MM.1S (cell line): ENCODE results near the gene UGT1A5.

Experiments used
- DNase-seq: peaks from one replicate; pipeline ENCODE4 v3.0.0-alpha.2; 2015
- H2AFZ ChIP-seq: fragments of 300-600 bp; sonication (generic); 2 replicates; pipeline ENCODE4 v1.6.0; 2016; ENCODE audit warnings: antibody characterized with exemption, low read length
- H3F3A ChIP-seq: fragments of 300-600 bp; sonication (generic); 2 replicates; pipeline ENCODE4 v1.6.1; 2016; ENCODE audit warnings: mild to moderate bottlenecking, antibody characterized with exemption, low read length, moderate library complexity, mixed read lengths; ENCODE audit not compliant: insufficient read depth
- H3K27ac ChIP-seq: fragments of 300-600 bp; sonication (generic); 2 replicates; pipeline ENCODE4 v1.5.1; 2016; ENCODE audit warnings: mild to moderate bottlenecking, low read length
- H3K27me3 ChIP-seq: fragments of 300-600 bp; sonication (generic); replicated peaks from 2 replicates; pipeline ENCODE4 v1.6.0; 2016; ENCODE audit warnings: low read length; ENCODE audit not compliant: insufficient read depth
- H3K36me3 ChIP-seq: fragments of 300-600 bp; sonication (generic); replicated peaks from 2 replicates; pipeline ENCODE4 v1.6.1; 2016; ENCODE audit warnings: mild to moderate bottlenecking, low read length, mixed read lengths; ENCODE audit not compliant: insufficient read depth
- H3K4me1 ChIP-seq: fragments of 300-600 bp; sonication (generic); 2 replicates; pipeline ENCODE4 v1.6.1; 2016; ENCODE audit warnings: low read length, mixed read lengths
- H3K4me2 ChIP-seq: fragments of 300-600 bp; sonication (generic); 2 replicates; pipeline ENCODE4 v1.6.0; 2016; ENCODE audit warnings: low read depth, low read length
- H3K4me3 ChIP-seq: fragments of 300-600 bp; sonication (generic); 2 replicates; pipeline ENCODE4 v1.5.1; 2016; ENCODE audit warnings: low read length, mixed read lengths
- H3K79me2 ChIP-seq: fragments of 300-600 bp; sonication (generic); 2 replicates; pipeline ENCODE4 v1.6.1; 2016; ENCODE audit warnings: mixed run types, low read length, mixed read lengths
- H3K9ac ChIP-seq: fragments of 300-600 bp; sonication (generic); 2 replicates; pipeline ENCODE4 v1.6.1; 2016; ENCODE audit warnings: low read length, mixed read lengths
- H3K9me2 ChIP-seq: fragments of 300-600 bp; sonication (generic); replicated peaks from 2 replicates; pipeline ENCODE4 v1.6.1; 2016; ENCODE audit warnings: mild to moderate bottlenecking, low read length, mixed read lengths; ENCODE audit not compliant: insufficient read depth
- H3K9me3 ChIP-seq: fragments of 300-600 bp; sonication (generic); replicated peaks from 2 replicates; pipeline ENCODE4 v1.6.1; 2016; ENCODE audit warnings: mild to moderate bottlenecking, low read length, mixed read lengths; ENCODE audit not compliant: insufficient read depth
- H4K20me1 ChIP-seq: fragments of 300-600 bp; sonication (generic); 2 replicates; pipeline ENCODE4 v1.6.1; 2016; ENCODE audit warnings: mild to moderate bottlenecking, low read length, moderate library complexity, mixed read lengths; ENCODE audit not compliant: insufficient read depth
- CTCF ChIP-seq: fragments of 300-600 bp; sonication (generic); IDR thresholded peaks from 2 replicates; pipeline ENCODE4 v1.5.1; 2016; ENCODE audit warnings: antibody characterized with exemption, low read length, mixed read lengths
- EZH2 ChIP-seq: fragments of 300-600 bp; sonication (generic); optimal IDR thresholded peaks from 2 replicates; pipeline ENCODE3; 2017; ENCODE audit warnings: low read depth, mild to moderate bottlenecking, antibody characterized with exemption, low read length, mixed read lengths
- EZH2phosphoT487 ChIP-seq: fragments of 300-600 bp; sonication (generic); IDR thresholded peaks from 2 replicates; pipeline ENCODE4 v1.6.1; 2018; ENCODE audit warnings: antibody characterized with exemption, low read length

The UGT1A5 gene

DNA sequence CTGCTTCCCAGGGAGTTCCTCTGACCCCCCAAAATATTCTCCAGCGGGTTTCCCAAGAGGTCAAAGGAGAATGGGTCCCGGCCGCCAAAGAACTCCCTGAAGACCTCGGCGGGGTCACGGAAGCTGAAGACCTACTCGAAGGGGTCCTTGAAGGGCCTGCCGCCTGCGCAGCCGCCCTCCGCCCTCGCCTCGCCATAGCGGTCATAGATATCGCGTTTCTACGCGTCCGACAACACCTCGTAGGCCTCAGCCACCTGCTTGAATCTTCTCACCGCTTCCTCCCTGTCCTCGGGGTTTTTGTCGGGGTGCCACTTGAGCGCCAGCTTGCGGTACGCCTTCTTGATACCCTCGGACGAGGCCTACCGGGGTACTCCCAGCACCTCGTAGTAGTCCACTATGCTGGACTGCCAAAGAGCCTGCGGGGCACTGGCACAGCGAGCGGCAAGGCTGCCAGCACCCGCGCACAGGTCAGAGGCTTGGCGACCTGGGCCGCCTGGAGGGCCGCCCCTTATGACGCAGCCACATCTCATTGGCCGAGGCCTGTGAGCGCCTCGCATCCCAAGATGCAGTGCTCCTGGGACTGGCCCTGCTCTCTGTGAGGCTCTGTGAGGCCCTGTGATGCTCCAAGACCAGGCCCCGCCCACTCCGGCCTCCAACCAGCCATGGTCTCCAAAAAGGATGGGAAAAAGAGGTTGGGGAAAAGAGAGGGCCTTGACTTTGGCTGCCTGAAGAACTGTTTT is 42.3 kb downstream of the UGT1A5 start:
- no peak overlapping the region for H2AFZ ChIP-seq
- H4K20me1 ChIP-seq: no peaks in the 10 kb centered on the region
- TF ChIP-seq EZH2 (no peak), EZH2phosphoT487 (no peak), CTCF (no peak)
- no peak overlapping the region for H3K4me2 ChIP-seq
- no peak overlapping the region for H3K4me3 ChIP-seq
- H3K9me3 ChIP-seq: no peaks in the 10 kb centered on the region
- H3K27me3 ChIP-seq: no peaks in the 10 kb centered on the region
- H3K4me1 ChIP-seq: no peaks in the 10 kb centered on the region
- H3F3A ChIP-seq: no peaks in the 10 kb centered on the region
- H3K79me2 ChIP-seq: no peaks in the 10 kb centered on the region
- no peak overlapping the region for H3K9ac ChIP-seq
- no peak for DNase-seq
- no peaks in the 10 kb centered on the region for H3K9me2 ChIP-seq
- H3K27ac ChIP-seq: no peak overlapping the region
- H3K36me3 ChIP-seq: no peaks in the 10 kb centered on the region

GRCh38 chr2:233756429-233757081 is 43.8 kb downstream of the UGT1A5 start:
- no peaks in the 10 kb centered on the region for H3K9me3 ChIP-seq
- H3K4me1 ChIP-seq: no peaks in the 10 kb centered on the region
- no peaks in the 10 kb centered on the region for H3F3A ChIP-seq
- H3K9me2 ChIP-seq: no peaks in the 10 kb centered on the region
- H3K9ac ChIP-seq: no peak overlapping the region
- H3K27me3 ChIP-seq: no peaks in the 10 kb centered on the region
- no peaks in the 10 kb centered on the region for H3K79me2 ChIP-seq
- H3K36me3 ChIP-seq: no peaks in the 10 kb centered on the region
- no peak overlapping the region for H3K27ac ChIP-seq
- H3K4me2 ChIP-seq: no peak overlapping the region
- TF ChIP-seq CTCF: no peak
- TF ChIP-seq EZH2phosphoT487: no peak
- no peak for TF ChIP-seq EZH2
- no peak overlapping the region for H2AFZ ChIP-seq
- H3K4me3 ChIP-seq: no peak overlapping the region
- H4K20me1 ChIP-seq: no peaks in the 10 kb centered on the region
- no peak for DNase-seq

- Histone ChIP-seq H3K27ac (no peak overlapping the region), H4K20me1 (no peaks in the 10 kb centered on the region), H3K36me3 (no peaks in the 10 kb centered on the region)
These were observed 45.4 kb downstream of the UGT1A5 start for GRCh38 chr2:233758141-233758540.

More at GRCh38 chr2:233758141-233758540, 45.4 kb downstream of the UGT1A5 start:
- Histone ChIP-seq H2AFZ (no peak overlapping the region), H3K9ac (no peak overlapping the region), H3K4me2 (no peak overlapping the region), H3K4me1 (no peaks in the 10 kb centered on the region), H3F3A (no peaks in the 10 kb centered on the region), H3K9me2 (no peaks in the 10 kb centered on the region), H3K9me3 (no peaks in the 10 kb centered on the region), H3K79me2 (no peaks in the 10 kb centered on the region), H3K27me3 (no peaks in the 10 kb centered on the region), H3K4me3 (no peak overlapping the region)
- DNase-seq: no peak
- TF ChIP-seq EZH2phosphoT487: no peak
- no peak for TF ChIP-seq CTCF
- TF ChIP-seq EZH2: no peak
